ENCODE measurements around the gene NXPH4.

GRCh38 chr12:57262126-57262822 is 45.7 kb downstream of the NXPH4 start:
- TF ChIP-seq CTCF (IDR thresholded peaks at IDR 0.05; ENCODE audit: poor library complexity, severe bottlenecking) (no peak), EZH2 (IDR thresholded peaks at IDR 0.05; ENCODE audit: borderline replicate concordance, insufficient read depth, low read length, poor library complexity, severe bottlenecking) (no peak)

Measured in neural cell (in vitro differentiated cells).